ENCODE results near the gene SALL3.

SALL3 gene

GRCh38 chr18:78980279-78980771 is 707 bp downstream of the SALL3 start:
- DNase-seq (ENCODE audit: low read depth, low spot score) = no peak

- DNase-seq (ENCODE audit: low read depth, low spot score) = no peak
Measured at GRCh38 chr18:78980777-78981380, 1.3 kb downstream of the SALL3 start.

GRCh38 chr18:78981394-78981831 is 1.8 kb downstream of the SALL3 start:
- DNase-seq (ENCODE audit: low read depth, low spot score) = peak; percentile 46

- no peak for DNase-seq (ENCODE audit: low read depth, low spot score)
Measured at GRCh38 chr18:78981989-78982620, 2.5 kb downstream of the SALL3 start.

- peak; percentile 47 for DNase-seq (ENCODE audit: low read depth, low spot score)
Measured at GRCh38 chr18:78983512-78983911, 3.9 kb downstream of the SALL3 start.

GRCh38 chr18:78984941-78985784 is 5.5 kb downstream of the SALL3 start:
- peak; percentile 82 for DNase-seq (ENCODE audit: low read depth, low spot score)

- DNase-seq (ENCODE audit: low read depth, low spot score) = peak; percentile 62
Measured at GRCh38 chr18:78986018-78986481, 6.4 kb downstream of the SALL3 start.

GRCh38 chr18:78991446-78991845 is 11.8 kb downstream of the SALL3 start:
- no peak for DNase-seq (ENCODE audit: low read depth, low spot score)

- no peak for DNase-seq (ENCODE audit: low read depth, low spot score)
Measured at GRCh38 chr18:78992041-78993011, 12.7 kb downstream of the SALL3 start.

- no peak for DNase-seq (ENCODE audit: low read depth, low spot score)
Measured at GRCh38 chr18:78993014-78993926, 13.7 kb downstream of the SALL3 start.

- no peak for DNase-seq (ENCODE audit: low read depth, low spot score)
Measured at GRCh38 chr18:78994000-78994399, 14.4 kb downstream of the SALL3 start.

GRCh38 chr18:78994531-78994930 is 14.9 kb downstream of the SALL3 start:
- DNase-seq (ENCODE audit: low read depth, low spot score) = no peak

- DNase-seq (ENCODE audit: low read depth, low spot score) = no peak
Measured at GRCh38 chr18:78994977-78995582, 15.5 kb downstream of the SALL3 start.

GRCh38 chr18:78995740-78996395 is 16.2 kb downstream of the SALL3 start:
- no peak for DNase-seq (ENCODE audit: low read depth, low spot score)

GRCh38 chr18:78996741-78997490 is 17.3 kb downstream of the SALL3 start:
- DNase-seq (ENCODE audit: low read depth, low spot score) = no peak

- DNase-seq (ENCODE audit: low read depth, low spot score) = no peak
Measured at GRCh38 chr18:78998371-78999071, 18.9 kb downstream of the SALL3 start.

GRCh38 chr18:78999939-79000338 is 20.3 kb downstream of the SALL3 start:
- DNase-seq (ENCODE audit: low read depth, low spot score) = peak; percentile 41

- DNase-seq (ENCODE audit: low read depth, low spot score) = no peak
Measured at GRCh38 chr18:79000997-79001396, 21.4 kb downstream of the SALL3 start.

Data from ELF-1 (cell line).